EH (cell line): ENCODE results near the gene REC114.
"Not testable (repeated sequence)": the region's sequence is repeated elsewhere in the genome, so short reads cannot be mapped to it uniquely, and the experiment has no call there.

ENCODE experiments used
- DNase-seq: peaks from one replicate; pipeline ENCODE4 v3.0.0-alpha.2; 2015; ENCODE audit warnings: low read depth

Gene REC114

GRCh38 chr15:73577593-73577992 is 134.6 kb downstream of the REC114 start:
- not testable (repeated sequence) for DNase-seq

GRCh38 chr15:73578026-73578425 is 135.1 kb downstream of the REC114 start:
- no peak for DNase-seq

GRCh38 chr15:73582851-73583379 is 140.0 kb downstream of the REC114 start:
- no peak for DNase-seq

- DNase-seq: no peak
These were observed 140.6 kb downstream of the REC114 start for GRCh38 chr15:73583544-73583943.

- DNase-seq: peak; percentile 38
These were observed 141.9 kb downstream of the REC114 start for GRCh38 chr15:73584699-73585420.

- DNase-seq: no peak
These were observed 143.1 kb downstream of the REC114 start for GRCh38 chr15:73585871-73586654.

GRCh38 chr15:73589766-73590165 is 146.8 kb downstream of the REC114 start:
- no peak for DNase-seq

- no peak for DNase-seq
These were observed 147.3 kb downstream of the REC114 start for GRCh38 chr15:73590263-73590662.

GRCh38 chr15:73593304-73594074 is 150.5 kb downstream of the REC114 start:
- DNase-seq: no peak

- no peak for DNase-seq
These were observed 151.1 kb downstream of the REC114 start for GRCh38 chr15:73594109-73594508.

GRCh38 chr15:73596174-73596573 is 153.2 kb downstream of the REC114 start:
- peak; percentile 56 for DNase-seq

GRCh38 chr15:73597036-73597638 is 154.2 kb downstream of the REC114 start:
- DNase-seq: no peak

- DNase-seq: peak; percentile 76
These were observed 155.7 kb downstream of the REC114 start for GRCh38 chr15:73598530-73599160.

GRCh38 chr15:73599934-73600333 is 157.0 kb downstream of the REC114 start:
- DNase-seq: peak; percentile 46

GRCh38 chr15:73600413-73601335 is 157.7 kb downstream of the REC114 start:
- DNase-seq: peak; percentile 24

- peak; percentile 76 for DNase-seq
These were observed 158.8 kb downstream of the REC114 start for GRCh38 chr15:73601451-73602445.

GRCh38 chr15:73602446-73602843 is 159.5 kb downstream of the REC114 start:
- DNase-seq: peak; percentile 22

- DNase-seq: peak; percentile 25
These were observed 160.0 kb downstream of the REC114 start for GRCh38 chr15:73602992-73603391.

GRCh38 chr15:73604477-73604876 is 161.5 kb downstream of the REC114 start:
- DNase-seq: no peak
